OCI-M2 (cell line): ENCODE measurements around the gene CACNA1E.

Experiments used
- DNase-seq: peaks from one replicate; lab custom pipeline; 2025; ENCODE audit not compliant: unreplicated experiment; lab: John Stamatoyannopoulos, UW

CACNA1E gene

DNA sequence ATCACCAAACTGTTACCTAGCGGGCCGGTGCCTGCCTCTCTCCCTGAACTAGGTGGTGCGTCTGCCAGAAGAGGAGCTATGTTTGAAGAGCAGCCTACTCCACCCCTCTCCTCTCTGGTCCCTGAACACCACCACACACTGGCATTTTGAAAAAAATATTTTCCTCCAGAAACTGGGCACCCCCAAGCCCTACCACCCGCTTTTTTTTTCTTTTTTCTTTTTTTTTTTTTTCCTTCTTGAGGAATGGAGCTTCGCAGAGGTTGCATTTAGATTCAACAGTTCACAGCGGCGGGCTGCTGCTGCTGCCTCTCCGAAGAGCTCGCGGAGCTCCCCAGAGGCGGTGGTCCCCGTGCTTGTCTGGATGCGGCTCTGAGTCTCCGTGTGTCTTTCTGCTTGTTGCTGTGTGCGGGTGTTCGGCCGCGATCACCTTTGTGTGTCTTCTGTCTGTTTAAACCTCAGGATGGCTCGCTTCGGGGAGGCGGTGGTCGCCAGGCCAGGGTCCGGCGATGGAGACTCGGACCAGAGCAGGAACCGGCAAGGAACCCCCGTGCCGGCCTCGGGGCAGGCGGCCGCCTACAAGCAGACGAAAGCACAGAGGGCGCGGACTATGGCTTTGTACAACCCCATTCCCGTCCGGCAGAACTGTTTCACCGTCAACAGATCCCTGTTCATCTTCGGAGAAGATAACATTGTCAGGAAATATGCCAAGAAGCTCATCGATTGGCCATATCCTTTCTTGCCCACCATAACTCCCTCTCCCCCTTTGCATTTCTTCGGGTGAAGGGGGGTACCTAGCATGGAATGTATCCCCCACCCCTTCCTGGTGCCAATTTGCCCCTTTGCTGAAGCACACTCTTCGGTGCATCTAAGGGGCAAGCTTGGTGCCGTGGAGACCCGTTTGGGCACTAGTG lies at the start of gene CACNA1E:
Gene CACNA1E, plus strand, starts transcription at position 233 of the 911 bp plus-strand sequence. Its CDS starts 228 bp downstream, at position 461.
- no peak for DNase-seq

DNA sequence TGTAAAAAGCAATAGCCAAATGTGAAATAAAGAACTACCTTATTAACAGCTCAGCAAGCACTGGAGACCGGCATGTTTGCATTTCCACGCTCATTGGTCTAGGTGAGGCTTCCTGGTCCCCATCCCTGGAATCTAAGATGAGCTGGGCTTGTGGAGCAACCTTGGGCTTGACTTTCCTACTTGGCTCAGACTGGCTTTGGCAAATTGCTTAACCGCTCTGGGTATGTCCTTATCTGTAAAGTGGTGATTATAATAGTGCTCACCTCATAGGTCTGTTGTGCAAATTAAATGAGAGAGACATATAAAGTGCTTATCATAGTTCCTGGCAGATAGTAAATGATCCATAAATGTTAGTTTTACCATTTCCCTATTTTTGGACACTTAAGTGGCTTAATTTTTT lies 49.4 kb upstream of the CACNA1E start:
- DNase-seq, result no peak

DNA sequence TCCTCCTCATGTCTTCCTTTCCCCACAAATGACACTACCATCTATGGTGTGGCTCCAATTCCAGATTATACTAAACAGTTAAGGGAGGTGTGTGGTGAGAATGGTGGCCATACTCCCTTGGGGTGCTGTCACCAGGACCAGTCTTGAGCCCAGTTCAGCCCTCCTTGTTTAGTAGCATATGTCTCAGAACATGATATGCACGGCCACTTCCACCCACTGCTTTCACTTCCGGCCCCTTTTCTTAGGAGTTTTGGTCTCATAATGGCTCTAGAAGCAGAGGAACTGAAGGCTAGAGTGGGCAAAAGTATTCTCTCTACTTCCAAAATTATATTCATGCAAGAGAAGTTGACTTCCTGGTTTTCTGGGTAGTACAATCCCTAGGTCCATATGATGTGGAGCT lies 45.3 kb upstream of the CACNA1E start:
- no peak for DNase-seq

DNA sequence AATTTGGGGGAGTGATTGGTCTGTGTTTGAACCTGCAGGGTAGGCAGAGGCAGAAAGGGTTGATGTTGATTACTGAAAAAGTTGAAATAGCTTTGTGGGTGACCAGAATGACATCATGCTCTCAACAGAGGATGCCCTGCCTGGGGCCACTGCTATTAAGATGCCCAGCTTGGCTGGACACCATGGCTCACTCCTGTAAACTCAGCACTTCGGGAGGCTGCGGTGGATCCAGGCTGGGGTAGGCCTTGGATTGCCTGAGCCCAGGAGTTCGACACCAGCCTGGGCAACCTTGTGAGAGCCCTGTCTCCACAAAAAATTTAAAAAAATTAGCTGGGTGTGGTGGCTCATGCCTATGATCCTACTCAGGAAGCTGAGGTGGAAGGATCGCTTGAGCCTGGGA lies 42.8 kb upstream of the CACNA1E start:
- DNase-seq, result no peak

DNA sequence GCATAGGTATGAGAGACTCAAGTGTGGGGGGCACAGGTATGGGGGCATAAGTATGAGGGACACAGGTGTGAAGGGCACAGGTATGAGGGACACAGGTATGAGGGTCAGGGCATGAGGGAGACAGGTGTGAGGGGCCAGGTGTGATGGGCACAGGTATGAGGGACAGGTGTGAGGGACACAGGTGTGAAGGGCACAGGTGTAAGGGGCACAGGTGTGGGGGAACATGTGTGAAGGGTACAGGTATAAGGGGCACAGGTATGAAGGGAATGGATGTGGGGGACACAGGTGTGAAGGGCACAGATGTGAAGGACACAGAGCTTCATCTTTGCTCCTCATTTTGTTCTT lies 41.2 kb upstream of the CACNA1E start:
- no peak for DNase-seq

DNA sequence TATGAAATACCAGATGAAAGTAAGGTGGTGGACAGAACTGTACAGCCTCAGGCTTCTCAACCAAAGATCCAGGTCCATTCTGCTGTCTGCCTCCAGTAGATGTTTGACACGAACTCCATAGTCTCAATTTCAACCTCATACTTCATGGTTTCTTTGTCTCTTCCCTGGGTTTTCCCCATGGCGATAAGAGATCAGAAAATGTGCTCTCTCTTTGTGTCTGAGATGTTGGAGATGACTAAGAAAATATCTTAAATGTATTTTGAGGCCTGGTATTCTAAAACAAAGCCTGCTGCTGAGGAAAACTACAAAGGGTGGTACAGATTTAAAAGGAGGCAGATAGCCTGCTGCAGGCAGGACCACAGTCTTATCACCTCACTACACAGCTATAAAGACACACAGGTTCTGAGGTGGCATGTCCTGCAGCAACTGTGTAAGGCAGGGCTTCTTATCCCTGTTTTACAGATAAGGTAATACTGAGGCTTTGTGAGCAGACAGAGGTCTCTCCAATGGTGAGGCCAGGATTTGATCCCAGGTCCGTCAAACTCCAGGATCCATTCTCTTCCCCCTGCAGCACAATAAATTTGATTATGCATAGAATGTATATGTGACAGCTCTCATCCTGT lies 40.0 kb upstream of the CACNA1E start:
- DNase-seq, result no peak

DNA sequence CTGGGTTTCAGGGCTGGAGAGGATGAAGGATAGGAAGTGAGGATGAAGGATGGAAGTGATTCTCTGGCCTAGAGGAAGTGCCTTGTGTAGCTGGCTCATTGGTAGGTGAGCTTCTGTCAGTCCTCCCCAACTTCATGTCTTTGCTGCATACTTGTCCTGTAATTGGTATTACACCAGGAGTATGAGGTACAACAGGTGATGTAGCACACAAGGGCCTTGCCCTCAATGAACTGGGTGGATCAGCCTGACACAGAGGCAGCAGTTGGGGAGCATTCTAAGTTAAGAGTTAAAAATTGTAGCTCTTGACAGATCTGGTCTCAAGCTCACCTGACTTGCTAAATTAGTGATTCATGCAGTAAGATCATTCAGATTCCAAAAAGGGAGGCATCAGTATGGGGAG lies 37.9 kb upstream of the CACNA1E start:
- DNase-seq, result no peak

DNA sequence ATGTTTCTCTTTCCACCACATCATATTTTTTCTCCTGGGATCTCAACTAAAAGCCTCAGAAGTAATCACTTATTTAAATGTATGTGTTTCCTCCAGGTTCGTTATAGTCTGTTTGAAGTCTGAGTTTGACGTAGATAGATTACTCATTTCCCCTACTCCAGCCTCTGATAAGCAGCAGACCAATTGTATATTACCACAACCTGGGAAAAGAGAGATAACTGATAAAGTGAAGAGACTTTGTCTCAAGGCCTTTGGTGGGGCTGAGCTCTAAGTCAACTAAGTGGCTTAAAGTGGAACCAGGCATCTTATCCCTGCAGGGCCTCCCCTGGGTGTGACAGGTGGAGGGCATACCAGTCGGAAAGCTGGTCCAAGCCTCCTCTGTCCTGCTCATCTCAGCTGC lies 34.9 kb upstream of the CACNA1E start:
- DNase-seq, result no peak

DNA sequence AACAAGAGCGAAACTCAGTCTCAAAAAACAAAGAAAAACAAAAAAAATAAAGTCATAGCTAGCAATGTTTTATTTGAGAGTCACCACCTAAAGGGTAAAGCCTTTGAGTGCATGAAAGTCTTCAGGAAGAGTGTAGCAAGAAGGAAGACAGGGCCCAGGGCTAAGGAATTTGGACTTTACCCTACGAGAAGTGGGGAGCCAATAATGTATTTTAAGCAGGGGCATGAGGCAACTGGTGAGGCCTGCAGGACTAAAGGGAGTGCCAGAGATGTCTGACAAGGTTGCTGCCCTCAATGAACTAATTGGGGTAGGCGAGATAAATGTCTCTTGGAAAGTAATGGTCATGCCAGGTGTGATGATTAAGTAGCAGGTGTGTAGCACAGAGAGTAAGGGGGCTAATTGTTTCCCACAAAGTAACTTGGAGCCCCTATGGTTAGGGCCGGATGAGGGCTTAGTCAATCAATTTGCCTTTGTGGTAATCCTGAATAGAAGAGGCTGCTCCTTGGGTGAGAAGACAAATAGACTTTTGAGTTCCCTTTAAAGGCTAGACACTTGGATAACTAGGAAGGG lies 31.6 kb upstream of the CACNA1E start:
- DNase-seq, result no peak

DNA sequence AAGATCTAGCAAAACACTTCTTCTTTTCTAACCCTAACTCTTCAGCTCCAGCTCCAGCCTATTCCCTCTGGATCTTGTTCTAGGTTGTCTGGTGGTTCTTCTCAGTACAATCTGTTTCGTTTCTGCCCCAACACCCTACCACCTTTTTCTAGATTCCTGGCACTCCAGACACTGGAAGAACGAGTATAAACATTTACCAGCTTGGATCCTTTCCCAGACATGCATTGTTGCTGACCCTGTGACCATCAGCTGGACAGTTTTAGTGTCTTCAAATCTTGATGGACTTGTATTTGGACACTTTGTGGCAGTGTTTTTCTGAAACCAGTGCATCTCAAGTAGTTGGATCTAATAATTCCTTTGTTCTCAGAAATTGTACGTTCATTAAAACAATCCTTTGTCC lies 30.6 kb upstream of the CACNA1E start:
- DNase-seq, result no peak

DNA sequence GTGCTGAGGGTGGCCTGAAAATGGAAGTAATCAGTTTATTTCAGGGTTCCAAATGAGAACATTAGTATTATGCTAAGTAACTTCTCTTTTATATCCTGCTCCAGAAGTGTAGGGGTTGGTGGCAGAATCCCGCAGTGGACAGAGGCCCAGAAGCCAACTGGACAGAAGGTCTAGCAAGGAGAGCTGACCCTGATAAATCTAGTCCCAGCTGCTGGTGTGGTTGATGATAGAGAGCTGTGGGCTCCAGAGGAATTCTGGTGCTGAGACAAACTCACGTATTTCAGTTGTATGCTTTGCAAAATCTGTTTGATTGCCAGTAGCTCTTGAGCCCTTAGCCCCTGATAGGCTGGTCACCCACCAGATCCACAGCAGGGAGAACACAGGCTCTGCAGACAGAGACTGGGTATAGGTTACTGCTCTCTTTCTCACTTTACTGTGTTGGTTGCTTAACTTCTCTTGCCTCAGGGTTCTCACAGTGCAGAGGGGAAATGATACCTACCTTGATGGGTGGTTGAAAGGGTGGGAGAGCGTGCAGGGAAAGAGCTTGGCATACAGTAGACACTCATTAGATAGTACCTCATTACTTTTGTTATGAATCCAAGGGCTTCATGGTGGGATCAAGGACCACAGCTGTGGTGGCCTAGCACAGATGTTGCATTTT lies 29.6 kb upstream of the CACNA1E start:
- DNase-seq, result no peak

DNA sequence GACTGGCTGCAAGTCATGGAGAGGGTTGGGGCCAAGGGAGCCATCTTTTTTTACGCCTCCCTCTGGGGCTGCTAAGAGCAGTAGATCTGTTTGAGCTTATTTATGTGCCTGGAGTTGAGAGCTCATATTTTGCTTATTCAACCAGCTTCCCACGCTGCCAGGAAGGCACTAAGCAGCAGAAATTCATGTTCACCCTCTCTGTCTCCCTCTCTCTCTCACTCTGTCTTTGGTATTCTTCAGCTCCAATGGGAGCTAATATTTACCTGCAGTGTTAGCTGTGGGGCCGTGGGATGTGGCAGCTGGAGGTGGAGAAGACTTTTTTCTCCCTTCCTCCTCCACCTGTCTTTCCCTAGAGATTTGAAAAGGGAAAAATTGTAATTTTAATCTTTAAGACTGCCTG lies 26.8 kb upstream of the CACNA1E start:
- DNase-seq, result no peak

DNA sequence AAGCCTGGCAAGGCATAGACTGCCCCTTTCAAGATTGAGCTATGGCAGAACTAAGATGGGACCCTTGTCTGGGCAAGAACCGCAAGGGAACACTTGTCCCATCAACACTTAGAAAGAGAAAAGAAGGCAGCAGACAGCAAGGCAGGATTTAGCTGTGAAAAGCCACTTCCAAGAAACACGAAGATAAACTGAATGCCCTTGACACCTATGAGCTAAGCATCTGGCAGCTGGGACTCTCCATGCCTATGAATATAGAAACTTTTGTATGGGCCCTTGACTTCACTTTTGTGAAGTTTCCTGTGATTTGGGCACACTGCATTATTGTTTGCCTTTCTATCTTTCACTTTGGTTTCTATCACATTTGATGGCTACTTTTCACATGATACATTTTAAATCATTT lies 24.9 kb upstream of the CACNA1E start:
- DNase-seq, result no peak

DNA sequence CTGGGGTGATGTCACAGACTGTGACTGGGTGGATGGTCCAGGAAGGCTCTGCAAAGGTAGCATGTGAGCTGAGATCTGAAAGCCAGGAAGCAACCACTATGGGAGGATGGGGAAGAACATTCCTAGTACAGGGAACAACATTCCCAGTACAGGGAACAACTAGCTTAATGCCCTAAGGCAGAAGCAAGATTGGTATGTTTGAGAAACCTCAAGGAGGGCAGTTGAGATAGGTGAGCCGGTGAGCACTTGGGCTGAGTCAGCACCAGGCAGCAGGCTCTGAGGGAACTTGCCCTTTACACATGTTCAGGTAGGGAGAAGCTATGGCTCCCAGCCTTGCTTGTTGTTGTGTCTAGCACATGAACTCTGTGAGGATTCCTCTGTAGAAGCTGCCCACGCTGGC lies 24.2 kb upstream of the CACNA1E start:
- no peak for DNase-seq

DNA sequence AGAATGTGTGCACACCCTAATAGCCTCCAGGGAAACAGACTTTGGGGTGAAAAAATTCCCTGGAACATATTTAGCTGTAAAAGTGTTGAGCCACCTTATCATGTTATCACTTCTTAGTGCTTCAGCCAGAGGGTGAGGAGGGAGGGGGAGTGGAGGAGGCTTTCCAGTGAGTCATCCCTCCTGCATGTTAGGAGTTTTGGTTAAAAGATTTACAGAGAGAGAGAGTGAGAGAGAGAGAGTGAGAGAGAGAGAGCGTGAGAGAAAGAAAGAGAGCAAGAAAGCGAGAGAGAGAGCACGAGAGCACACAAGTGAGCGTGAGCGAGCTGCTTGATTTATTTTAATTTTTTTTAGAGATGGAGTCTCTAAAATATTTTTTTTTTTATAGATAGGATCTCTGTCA lies 13.5 kb upstream of the CACNA1E start:
- DNase-seq, result no peak

DNA sequence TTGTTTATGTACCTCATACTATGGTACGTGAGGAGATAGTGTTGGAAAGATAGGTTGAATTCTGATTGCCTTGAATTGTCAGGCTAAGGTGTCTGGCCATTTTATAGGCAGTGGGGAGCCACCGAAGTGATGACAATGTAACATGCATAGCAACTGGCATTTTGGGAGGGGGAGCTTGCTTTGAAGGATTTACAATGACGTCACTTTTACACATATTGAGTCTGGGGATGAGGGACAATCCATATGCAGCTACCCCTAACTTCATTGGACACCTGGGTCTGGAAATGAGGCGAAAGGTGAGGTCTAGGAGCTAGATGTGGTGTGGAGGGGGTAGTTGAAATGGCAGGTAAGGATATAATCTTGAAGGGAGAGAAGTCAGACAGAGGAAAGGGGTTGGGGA lies 7.7 kb upstream of the CACNA1E start:
- no peak for DNase-seq

DNA sequence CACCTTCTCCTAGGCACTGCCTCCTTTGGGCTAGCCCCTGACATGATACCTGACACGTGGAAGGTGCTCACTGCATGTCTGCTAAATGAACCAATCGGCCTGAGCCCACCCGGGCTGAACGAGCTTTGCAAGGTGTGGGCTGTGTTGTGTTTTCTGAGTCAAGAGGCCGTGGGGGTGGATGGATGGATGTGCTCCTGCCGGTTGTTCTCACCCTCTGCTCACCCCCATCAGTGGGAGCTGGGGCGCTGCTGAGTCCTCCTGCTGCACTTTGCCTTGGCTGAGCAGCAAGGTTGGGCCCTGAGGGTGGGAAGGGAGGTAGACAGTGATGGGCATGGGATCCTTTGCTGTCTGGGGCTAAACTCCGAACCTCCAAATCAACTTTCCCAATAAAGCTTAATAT lies 6.7 kb upstream of the CACNA1E start:
- no peak for DNase-seq

DNA sequence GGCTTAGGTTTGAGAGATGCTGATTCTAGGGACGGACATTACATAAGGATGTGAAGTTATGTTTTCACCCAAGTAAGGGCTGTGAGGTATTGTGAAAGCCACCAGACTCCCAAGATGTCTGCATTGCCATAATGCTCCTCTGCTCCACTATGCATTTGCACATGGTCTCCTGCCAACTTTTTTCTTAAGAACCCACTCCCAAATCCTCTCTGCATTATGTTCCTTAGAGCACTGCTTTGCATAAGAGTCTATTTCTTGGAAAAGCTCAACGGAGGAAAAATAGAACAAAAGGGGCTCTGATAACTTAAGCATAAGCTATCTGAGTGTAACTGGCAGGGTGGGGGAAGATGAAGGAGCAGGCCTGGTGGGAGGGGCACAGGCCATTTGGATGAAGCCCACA lies 5.0 kb upstream of the CACNA1E start:
- no peak for DNase-seq

DNA sequence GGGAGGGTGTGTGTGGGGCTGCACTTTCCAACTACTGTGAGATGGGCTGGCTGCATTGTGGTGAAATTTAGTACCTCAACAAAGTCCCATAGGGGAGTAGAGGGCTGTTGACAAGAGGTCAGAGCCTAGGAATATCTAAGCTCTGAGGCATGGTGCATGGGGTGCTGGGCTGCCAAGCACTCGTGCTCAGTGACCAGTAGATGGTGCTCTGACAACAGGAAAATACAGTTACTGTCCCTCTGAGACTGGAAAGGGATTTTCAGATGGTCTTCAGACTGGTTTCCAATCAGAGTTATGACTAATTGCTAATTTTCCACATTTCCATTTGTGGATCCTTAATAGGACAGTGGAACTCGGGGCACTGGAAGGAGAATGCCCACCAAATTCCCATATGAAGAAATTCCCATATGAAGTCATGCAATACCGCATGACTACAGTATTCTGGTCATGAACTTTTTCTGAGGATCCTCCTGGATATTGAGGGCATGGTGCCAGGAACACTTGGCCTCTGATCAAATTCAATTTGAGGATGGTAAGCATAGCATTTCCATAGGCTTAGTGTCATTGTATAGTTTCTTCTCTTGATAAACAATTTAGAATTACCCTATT lies 4.1 kb upstream of the CACNA1E start:
- DNase-seq, result no peak

DNA sequence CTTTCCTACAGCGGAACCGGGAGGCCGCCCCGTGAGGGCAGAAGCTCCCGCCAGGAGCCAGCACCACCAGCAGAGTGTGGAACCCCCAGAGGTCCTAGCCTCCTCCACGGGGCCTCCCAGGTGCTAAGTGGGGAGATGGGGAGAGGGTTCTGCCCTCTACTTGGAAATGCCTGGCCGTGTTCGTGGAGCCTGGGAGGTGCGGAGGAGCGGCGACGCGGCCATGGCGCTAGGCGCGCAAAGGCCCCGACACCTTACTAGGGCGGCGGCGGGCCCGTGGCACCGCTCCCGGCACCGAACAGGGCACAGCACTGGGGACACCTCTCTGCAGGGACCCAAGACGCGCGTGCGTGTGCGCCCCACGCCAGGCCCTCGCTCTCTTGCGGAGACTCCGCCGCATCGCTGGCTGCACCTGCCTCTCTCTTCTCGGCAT lies 1.3 kb upstream of the CACNA1E start:
- no peak for DNase-seq

DNA sequence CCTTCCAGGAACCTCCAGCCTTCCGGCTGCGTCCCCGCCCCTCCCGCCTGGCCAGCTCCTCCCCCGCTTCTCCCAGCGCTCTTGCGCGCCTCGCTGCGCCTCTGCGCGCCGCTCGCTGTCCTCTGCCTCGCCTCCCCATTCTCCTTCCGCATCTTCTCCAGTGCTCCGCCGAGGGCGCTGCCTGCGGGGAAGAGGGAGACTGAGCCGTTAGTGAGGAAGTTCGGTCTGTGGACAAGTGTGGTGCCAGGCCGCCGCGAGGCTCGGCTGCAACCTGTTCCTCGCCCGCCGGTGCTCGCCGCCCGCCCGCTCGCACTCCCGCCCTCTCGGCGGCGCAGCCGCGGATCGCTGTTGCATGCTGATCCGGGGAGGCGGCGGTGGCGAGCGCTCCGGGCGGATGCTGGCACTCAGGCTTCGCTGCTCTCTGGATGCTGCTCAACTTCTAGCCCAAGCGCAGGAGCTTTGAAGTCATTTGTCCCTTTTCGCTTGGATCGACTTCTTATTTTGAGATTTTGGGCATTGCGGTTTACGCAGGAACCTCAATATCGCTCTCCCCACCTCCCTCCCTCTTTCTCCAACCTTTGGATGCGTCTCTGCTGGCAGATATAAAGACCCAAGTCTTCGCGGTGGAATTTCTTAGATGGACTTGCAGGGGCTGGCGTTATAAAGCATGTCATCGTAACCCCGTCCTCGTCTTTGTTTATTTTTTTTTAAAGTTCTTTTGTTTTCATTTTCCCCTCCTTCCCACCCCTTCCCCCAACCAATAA lies 614 bp upstream of the CACNA1E start:
- DNase-seq, result no peak
